CD4-positive, alpha-beta T cell treated with Interleukin-15 for 1 hour (primary cell): ENCODE results near the gene KRTAP16-1.
"Not testable (repeated sequence)": the region's sequence is repeated elsewhere in the genome, so short reads cannot be mapped to it uniquely, and the experiment has no call there.

Experiments used
- DNase-seq: peaks from one replicate; pipeline ENCODE4 v3.0.0-alpha.2; 2020

The KRTAP16-1 gene, protein sequence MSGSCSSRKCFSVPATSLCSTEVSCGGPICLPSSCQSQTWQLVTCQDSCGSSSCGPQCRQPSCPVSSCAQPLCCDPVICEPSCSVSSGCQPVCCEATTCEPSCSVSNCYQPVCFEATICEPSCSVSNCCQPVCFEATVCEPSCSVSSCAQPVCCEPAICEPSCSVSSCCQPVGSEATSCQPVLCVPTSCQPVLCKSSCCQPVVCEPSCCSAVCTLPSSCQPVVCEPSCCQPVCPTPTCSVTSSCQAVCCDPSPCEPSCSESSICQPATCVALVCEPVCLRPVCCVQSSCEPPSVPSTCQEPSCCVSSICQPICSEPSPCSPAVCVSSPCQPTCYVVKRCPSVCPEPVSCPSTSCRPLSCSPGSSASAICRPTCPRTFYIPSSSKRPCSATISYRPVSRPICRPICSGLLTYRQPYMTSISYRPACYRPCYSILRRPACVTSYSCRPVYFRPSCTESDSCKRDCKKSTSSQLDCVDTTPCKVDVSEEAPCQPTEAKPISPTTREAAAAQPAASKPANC

DNA sequence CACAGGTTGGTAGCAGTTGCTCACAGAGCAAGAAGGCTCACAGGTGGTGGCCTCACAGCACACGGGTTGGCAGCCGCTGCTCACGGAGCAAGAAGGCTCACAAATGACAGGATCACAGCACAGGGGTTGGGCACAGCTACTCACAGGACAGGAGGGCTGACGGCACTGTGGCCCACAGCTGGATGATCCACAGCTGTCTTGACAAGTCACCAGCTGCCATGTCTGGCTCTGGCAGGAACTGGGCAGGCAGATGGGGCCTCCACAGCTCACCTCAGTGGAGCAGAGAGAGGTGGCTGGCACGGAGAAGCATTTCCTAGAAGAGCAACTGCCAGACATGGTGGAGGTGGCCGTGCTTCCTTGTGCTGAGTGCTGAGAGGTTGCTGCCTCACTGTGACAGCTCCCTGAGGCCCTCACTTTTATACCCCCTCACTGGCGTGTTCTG is at the start of gene KRTAP16-1:
Gene KRTAP16-1 (minus strand): TSS at position 392 of the 442 bp plus-strand sequence. CDS start 56 bp downstream, at position 336.
- DNase-seq = peak; percentile 70

DNA sequence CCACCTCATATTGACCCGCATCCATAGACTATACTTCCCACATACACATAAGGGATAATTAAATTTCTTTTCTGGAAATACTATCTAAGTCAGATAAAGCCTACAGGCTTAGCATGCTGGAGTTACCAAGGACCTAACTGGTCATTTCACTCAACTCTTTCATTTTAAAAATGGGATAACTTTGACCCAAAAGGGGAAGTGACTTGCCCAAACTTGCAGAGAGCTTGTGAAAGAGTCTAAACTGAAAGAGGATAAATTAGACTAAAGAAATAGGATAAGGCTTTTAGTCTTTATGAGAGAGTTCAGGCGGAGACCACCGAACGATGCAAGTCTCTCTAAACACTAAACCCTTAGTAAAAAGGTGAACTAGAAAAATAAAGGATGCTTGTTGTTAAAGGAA is 45.4 kb upstream of the KRTAP16-1 start:
- DNase-seq = no peak

DNA sequence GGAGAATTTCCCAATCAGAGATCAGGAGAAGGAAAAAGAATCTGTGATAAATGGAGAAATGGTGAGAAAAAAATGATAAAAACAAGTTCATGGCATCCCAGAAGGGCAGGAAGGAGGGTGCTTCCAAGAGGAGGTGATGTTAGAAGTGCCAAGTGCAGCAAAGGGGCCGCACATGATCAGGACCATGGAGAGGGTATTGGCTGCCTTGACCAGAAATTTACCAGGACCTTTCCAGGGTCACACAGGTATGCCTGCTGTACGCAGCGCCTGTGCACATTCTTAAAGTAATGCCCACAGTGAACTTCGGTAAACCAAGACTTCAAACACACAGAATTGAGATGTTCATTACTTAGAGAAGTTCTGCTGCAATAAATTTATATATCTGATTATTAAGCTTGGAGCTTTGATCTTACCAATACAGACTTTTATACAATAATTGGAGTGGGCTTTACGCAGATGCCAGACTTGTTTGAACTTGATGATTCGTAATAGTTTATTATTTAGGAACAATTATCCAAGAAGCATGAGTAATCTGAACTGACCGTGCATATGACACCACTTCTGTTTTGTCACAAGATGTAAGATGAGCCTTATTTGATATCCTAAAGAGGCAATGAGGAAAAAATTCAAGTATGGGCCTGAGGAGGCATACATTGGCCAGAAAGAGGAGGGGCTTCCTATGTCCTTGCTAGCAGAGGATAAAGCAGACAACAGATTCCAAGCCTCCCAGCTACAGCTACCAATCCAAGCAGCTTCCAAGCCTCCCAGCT is 43.7 kb upstream of the KRTAP16-1 start:
- no peak for DNase-seq

DNA sequence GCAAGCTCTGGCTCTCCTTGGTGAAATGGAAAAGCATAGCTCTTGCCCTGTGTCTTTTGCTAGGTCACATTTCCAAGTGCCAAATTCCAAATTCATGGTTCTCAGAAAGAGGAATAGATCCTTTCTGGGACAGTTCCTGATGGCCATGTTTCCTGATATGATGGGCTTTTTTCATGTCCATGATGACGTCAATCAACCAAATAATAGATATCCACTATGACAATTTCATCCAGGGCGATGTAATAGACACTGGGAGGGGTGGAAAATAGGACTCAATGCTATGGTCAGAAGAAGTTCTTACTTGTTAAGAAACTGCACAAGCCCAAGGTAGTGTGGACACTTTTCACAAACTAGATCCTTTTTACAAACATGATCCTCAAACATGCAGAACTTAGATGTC is 42.1 kb upstream of the KRTAP16-1 start:
- DNase-seq = no peak

DNA sequence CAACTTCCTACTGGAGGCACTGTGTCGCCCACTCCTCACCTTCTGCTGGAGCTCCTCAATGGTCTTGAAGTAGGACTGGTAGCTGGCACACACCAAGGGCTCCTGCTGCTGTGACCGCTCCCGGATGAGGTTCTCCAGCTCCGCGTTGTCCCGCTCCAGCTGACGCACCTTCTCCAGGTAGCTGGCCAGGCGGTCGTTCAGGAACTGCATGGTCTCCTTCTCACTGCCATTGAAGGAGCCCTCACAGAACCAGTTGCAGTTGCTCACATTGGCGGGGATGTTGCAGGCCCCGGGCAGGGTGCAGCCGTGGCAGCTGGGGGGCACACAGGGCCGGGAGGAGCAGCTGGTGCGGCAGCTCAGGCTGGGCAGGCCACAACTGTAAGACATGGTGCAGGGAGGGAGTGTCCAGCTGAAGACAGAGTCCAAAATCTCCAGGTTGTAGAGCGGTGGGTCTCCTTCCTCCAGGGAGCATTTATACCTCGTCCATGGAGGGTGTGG is 41.3 kb upstream of the KRTAP16-1 start, which contains the start of gene KRT33A:
Gene KRT33A (minus strand): TSS at position 448 of the 498 bp plus-strand sequence. CDS start 61 bp downstream, at position 387.
- not testable (repeated sequence) for DNase-seq

DNA sequence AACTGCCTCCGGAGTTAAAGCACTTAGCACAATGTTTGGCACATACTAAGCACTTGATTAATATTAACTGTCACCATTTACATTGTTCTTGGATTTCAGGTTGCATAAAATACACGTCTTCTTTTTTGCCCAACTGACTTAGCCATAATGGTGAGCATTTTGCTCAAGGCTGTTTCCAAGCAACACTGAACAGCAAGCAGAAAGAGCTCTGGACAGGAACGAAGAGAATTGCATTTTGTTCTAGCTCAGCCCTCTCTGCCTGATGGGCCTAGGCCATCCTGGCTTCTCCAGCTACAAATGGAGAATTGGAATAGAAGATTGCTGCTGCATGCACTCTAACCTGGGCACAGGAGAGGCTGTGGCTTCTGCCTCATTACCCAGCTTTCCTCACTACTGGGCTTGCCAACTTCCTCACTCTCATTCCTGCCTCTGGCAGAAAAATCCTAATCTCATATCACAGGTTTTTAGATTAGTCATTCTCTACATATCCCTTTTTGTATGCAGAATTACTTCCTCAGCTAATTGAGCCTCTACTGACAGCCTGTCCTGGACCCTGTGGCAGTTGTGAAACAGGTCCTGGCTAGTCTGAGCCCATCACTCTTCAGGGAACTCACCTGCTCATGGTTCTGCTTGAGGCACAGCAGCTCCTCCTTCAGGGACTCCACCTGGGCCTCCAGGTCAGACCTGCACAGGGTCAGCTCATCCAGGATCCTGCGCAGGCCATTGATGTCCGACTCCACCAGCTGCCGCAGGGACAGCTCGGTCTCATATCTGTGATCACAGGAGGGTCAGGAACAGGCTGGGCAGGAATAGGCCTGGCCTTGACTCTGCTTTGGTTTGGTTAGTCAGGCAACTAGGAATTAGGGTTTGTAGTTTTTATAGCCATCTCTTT is 39.0 kb upstream of the KRTAP16-1 start:
- no peak for DNase-seq

DNA sequence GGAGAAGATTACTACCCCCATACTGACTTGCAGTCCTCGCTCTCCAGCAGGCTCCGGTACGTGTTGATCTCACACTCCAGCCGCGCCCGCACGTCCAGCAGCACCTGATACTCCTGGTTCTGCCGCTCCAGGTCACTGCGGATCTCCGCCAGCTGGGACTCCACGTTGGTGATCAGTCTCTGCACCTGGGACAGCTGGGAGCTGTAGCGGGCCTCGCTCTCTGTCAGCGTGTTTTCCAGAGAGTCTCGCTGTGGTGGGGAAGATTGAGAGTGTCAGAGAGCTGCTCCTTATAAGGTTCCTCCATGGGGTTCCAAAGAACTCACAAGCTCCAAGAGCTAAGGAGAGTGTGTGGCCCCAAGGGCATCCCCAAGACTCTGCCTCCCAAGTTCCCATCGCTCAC is 37.3 kb upstream of the KRTAP16-1 start:
- not testable (repeated sequence) for DNase-seq

DNA sequence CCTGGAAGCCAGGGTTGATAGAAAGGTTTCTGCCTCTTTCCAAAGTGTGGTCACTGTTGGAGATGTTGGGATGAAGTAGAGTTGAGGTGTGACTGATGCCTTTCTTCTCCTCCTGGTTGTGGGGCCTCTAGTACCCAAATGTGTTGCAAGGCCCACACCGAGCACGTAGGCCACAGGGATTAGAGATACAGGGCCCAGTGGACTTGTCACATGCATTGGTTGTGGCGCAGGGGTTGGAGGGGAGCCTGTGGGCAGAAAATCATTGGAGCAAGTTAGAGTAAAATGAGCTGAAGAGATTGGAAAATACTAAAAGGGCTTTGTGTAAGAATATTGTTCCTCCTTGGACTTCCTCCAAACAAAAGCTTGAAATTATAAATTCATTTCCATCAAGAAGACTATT is 36.9 kb upstream of the KRTAP16-1 start:
- no peak for DNase-seq

DNA sequence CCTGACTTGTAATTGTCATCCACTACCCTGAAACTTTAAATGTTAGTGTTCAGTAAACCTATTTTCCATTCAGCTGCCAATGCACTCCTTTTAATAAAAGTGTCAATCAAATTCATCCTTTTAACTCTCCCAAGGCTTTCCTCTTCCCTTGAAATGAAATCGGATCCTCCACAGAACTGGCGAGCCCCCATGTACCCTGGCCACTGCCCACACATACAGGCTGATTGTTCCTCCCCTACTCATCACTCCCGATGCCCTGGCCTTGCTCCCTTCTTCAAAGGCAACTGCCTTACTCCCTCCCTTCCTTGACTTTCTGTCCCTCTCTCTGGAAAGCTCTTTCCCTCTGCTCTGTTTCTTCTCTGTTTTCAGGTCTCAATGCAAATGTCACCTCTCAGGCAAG is 33.9 kb upstream of the KRTAP16-1 start:
- no peak for DNase-seq

DNA sequence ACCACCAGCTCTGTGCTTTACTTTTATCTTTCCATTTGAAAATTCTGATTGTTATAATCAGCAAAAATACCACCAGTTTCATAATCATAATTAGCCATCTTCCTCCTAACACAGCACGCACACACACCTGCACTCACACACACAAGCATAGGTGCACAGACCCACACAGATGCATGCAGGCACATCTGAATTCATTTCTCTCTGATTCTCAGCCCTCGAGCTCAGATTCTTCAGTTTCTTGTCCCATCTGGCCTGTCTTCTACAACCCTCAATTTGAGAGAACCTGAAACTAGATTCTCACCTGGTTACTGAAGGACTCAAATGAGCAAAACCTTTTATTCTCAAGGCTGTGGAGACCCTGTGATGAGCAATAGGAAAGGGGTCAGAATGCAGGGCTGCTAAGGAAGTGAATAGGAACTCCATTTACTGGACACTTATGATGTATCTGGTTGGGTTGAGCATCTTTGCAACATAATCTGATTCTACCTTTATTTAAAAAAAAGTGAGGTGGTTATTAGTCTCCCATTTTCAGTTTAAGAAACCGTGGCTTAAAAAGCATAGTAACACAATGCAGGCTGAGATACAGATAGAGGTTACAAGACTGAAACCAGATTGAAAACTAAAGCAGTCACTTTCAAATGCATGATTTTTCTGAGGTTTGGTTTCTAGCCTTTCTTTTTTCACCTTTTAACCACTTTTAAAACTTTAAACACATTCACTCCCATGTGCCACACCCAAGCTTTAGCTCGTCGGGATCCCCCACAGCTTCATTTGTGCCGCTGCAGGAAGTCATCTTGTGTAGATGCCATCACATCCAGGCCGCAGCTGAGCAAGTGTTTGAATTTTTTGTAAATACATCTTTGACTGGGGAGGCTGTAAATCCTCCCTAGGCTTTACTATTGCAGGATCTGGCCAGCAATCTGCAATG is 32.1 kb upstream of the KRTAP16-1 start:
- DNase-seq = peak; percentile 55

DNA sequence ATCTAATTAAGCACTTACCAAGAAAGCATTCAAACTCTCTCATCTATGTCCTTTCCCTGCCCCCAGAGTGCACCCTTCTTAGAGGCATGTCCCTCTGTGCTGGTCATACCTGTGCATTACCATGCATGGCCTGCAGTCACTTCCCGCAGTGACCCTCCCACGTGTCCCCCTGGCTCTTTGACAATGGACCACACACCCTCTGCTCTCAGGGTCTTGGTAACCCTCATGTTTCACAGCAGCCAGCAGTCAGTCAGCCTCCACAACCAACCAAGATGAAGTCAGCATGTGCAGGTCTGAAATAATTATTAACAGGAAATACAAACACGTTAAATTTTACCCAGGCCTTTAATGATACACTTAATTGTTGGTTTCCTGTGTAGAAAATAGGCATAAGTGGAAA is 31.4 kb upstream of the KRTAP16-1 start:
- DNase-seq = no peak

DNA sequence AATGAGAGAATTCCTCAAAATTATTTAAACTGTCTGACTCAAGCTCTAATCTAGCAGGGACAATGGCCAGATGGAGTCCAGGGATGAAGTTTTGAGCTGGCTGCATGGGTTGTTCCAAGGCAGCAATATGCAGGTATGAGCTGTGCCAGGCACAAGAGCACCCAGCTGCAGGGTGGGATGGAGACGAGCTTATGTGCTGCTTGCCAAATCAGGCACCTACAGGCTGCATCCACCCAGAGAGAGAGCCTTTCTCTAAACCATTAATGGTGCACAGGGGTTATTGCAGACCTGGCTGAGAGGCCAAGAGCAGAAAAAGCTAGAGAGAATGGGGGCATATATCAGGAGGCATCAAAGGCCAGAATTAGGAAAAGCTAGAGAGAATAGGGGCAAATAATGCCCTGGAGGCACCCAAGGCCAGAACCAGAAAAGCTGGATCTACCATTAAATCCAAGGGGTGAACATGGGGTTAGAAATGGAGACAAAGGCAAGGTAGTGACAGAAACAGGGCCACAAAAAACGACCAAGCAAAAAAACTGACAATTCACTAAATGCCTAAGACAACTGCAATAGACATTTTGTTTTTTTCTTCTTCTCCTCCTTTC is 30.6 kb upstream of the KRTAP16-1 start:
- no peak for DNase-seq

DNA sequence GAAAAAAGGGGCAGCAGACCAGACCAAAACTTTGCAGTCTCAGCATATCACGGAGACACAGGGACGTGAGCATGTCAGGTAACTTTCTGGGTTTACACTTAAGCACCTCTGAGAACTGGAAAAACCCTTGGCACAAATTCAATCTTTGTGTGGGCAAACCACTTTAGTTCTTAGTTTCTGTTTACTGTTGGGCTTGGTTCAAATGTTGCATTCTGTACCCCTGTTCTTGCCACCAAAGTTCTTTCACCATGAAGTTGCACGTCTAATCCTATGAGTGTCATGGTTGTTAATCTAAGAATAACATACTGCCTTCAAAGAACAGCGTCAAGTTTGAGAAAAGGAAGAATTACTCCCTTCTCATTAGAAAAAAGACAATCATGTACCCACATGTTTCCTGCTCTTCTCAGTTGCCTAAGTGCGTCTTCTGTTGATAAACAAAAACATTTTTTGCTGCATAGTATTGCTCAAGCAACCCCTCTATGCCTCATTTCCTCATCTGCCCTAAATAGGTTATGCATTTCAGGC is 29.9 kb upstream of the KRTAP16-1 start:
- DNase-seq = peak; percentile 46

DNA sequence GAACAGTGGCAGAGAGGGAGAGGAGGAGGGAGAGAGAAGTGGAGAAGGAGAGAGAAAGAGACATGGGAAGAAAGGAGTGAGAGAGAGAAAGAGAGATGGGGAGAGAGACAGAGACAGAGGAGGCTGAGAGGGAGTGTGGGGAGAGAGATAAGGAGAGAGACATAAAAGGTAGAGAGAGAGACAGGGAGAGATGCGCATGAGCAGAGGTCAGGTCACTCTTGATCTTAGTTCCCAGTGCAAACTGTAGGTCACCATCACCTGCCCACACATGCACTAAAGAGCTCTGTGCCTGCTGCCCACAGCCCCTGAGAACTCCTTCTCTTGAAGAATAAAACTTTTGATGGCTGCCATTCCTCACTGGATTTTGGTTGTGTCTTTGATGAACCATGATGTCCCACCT is 26.6 kb upstream of the KRTAP16-1 start:
- no peak for DNase-seq

DNA sequence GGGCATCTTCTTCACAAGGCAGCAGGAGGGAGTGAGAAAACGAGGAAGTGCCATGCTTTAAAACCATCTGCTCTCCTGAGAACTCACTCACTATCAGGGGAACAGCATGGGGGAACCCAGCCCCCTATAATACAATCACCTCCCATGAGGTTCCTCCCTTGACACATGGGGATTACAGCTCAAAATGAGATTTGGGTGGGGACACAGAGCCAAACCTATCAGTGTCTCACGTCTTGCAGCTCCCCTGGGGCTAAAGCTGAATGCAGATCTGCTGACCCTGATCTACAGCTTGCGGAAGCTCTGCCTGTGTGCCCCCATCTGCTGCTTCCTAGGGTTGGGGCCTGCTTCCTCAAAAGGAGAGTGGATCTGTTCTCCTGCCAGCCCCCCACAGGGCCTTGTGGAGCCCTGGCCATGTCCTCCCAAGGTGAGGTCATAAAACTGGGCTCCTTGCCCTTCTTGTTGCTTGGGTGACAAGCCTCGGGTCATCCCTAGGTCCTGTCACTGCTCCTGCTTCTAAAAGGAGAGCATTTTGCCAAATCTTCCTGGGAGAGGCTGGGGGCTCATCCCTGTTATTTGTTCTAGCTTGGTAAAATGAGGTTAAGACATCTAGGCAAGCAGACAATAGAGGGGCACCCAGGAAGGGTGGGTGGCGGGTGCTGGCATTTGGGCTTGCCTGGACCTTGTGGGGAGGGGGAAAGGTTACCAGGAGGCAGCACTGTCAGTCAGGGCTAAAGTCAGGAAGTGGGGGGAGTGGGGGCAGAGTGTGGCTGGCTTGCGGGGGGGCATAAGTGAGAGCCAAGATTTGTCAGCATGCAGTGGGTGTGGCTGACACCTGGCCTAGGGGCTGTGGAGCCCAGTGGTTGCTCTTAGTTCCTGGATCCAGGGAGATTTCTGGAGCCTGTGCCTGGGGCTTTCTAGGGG is 25.5 kb upstream of the KRTAP16-1 start:
- DNase-seq = no peak

DNA sequence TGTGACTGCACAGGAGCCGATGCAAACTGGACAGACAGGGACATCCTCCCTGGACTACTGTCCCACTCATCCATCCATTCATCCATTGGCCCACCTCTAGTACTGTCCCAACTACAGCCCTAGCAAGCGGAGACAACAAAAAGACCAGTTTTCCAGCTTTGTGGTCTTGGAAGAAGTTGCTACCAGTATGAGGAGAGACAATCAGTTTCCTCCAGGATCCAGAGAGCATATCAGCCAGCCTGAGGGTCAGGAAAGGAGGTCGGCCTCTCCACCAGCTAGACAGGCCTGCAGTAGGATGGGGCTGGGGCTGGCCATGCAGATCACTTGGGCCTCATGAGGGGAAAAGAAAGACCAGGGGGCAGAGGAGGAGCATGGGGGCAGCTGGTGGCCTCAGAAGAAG is 24.7 kb upstream of the KRTAP16-1 start:
- DNase-seq = no peak

DNA sequence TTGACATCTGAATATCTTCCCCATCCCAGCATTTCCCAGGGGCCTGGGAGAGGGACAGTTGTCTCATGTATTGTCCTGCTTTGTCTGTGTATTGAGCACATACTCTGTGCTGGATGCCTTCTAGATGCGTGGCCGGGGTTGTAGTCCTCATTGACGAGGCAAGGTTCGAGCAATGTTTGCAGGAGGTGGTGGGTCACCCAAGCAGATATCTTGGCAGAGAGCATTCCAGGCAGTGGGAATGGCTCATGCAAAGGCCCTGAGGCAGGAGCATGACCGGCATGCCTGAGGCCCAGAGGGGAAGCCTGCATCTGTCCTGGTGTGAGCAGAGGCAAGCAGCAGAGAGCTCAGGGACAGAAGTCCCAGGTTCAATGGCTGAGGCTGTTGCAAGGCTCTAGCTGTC is 24.0 kb upstream of the KRTAP16-1 start:
- DNase-seq = no peak

DNA sequence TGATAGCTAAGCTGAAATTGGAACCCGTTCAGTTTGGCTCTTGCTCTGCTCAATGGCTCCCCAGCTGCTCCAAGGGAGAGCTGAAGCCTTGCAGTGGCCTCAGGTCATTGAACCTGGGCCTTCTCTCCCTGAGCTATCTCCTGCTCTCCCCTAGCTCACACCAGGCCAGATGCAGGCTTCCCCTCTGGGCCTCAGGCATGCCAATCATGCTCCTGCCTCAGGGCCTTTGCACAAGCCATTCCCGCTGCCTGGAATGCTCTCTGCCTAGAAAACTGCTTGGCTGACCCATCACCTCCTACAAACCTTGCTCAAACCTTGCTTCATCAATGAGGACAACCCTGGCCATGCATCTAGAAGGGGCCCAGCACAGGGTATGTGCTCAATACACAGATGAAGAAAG is 23.1 kb upstream of the KRTAP16-1 start:
- no peak for DNase-seq

DNA sequence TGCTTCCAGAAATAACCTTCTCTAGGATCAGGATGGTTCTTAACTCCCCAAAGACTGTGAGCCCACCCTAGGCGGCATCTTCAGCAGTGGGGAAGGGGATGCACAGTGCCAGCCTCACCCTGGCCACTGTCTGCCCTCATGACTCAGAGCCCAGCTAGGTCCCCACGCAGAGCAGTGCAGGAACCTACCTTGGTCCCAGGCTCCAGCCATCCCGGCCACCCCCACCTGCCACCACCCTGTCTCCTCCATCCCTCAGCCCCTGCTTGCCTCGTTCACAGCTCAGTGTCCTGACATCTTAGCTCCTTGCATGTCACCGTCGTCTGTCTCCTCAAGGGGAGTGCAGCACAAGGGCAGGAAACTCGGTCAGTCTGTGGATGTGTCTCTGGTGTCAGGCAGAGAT is 22.5 kb upstream of the KRTAP16-1 start:
- DNase-seq = no peak
